ENCODE results near the gene RXFP2.
A peak's percentile ranks its signal among the peaks of the same experiment; 100 is the strongest.

Gene RXFP2

DNA sequence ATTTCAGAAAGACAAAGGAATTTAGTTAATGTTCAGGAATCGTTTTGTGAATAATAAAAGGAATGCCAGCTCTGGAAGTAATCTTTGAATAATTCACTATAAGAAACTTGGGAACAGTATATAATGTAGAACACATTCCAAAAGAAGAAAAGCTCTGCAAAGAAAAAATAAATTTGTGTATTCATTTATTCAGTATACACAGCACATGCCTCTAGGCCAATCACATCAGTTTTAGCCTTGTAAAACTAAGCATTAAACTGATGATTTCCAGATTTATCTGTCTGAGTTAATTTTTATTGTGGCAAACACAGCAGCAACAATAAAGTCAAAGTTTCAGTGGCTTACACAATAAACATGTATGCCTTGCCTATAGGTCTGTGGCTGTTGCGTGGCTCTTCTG, 5.7 kb upstream of the RXFP2 start:
- H3K27ac ChIP-seq = no peak overlapping the region
- H3K4me3 ChIP-seq (ENCODE audit: low read depth, low read length) = no peak overlapping the region
- TF ChIP-seq, protein P1, sequence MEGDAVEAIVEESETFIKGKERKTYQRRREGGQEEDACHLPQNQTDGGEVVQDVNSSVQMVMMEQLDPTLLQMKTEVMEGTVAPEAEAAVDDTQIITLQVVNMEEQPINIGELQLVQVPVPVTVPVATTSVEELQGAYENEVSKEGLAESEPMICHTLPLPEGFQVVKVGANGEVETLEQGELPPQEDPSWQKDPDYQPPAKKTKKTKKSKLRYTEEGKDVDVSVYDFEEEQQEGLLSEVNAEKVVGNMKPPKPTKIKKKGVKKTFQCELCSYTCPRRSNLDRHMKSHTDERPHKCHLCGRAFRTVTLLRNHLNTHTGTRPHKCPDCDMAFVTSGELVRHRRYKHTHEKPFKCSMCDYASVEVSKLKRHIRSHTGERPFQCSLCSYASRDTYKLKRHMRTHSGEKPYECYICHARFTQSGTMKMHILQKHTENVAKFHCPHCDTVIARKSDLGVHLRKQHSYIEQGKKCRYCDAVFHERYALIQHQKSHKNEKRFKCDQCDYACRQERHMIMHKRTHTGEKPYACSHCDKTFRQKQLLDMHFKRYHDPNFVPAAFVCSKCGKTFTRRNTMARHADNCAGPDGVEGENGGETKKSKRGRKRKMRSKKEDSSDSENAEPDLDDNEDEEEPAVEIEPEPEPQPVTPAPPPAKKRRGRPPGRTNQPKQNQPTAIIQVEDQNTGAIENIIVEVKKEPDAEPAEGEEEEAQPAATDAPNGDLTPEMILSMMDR (IDR thresholded peaks at IDR 0.05; ENCODE audit: low read depth, low read length) = no peak
- DNase-seq = no peak
- no peaks in the 10 kb centered on the region for H3K36me3 ChIP-seq
- H3K9me3 ChIP-seq (ENCODE audit: severe bottlenecking) = no peaks in the 10 kb centered on the region
- H3K27me3 ChIP-seq (ENCODE audit: insufficient read depth, low read depth, severe bottlenecking) = no peaks in the 10 kb centered on the region

DNA sequence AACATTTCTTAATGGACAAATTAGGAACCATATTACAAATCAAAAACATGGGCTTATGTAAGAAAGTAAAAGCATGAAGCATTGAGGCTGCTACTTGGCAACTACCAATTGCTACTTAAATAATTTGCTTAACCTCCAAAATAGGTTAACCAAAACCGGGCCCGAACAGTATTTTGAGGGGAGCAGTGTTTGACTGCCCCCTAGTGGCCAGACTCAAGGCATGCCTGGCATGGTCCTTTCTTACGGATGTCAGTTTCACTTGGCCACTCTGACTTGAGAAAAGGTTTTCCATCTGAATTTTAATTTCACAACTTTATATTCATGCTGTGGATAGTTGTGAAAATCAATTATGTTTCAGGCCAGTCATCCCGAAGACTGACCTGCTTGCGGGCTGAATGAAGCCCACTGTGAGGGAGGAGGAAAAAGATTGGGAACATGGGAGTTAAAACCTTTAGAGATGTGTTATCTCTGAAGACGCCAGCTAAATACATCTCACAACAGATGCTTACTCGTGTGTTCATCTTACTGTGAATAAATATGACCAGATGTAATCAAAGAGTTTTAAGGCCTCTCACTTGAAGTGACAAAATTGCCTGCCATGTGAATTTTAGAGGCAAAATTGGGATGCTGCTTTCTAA, 2.9 kb downstream of the RXFP2 start:
- Histone ChIP-seq H3K4me3 (ENCODE audit: low read depth, low read length) (no peak overlapping the region), H3K27me3 (ENCODE audit: insufficient read depth, low read depth, severe bottlenecking) (no peaks in the 10 kb centered on the region), H3K27ac (no peak overlapping the region), H3K36me3 (no peaks in the 10 kb centered on the region), H3K9me3 (ENCODE audit: severe bottlenecking) (no peaks in the 10 kb centered on the region)
- TF ChIP-seq, protein P1 (IDR thresholded peaks at IDR 0.05; ENCODE audit: low read depth, low read length) = peak; percentile 65
- peak; percentile 35 for DNase-seq

GRCh38 chr13:31747291-31747690, 8.0 kb downstream of the RXFP2 start:
- no peak for DNase-seq
- H3K27me3 ChIP-seq (ENCODE audit: insufficient read depth, low read depth, severe bottlenecking) = no peaks in the 10 kb centered on the region
- no peak overlapping the region for H3K27ac ChIP-seq
- TF ChIP-seq, protein P1 (IDR thresholded peaks at IDR 0.05; ENCODE audit: low read depth, low read length) = no peak
- no peak overlapping the region for H3K4me3 ChIP-seq (ENCODE audit: low read depth, low read length)
- H3K9me3 ChIP-seq (ENCODE audit: severe bottlenecking) = no peaks in the 10 kb centered on the region
- no peaks in the 10 kb centered on the region for H3K36me3 ChIP-seq

DNA sequence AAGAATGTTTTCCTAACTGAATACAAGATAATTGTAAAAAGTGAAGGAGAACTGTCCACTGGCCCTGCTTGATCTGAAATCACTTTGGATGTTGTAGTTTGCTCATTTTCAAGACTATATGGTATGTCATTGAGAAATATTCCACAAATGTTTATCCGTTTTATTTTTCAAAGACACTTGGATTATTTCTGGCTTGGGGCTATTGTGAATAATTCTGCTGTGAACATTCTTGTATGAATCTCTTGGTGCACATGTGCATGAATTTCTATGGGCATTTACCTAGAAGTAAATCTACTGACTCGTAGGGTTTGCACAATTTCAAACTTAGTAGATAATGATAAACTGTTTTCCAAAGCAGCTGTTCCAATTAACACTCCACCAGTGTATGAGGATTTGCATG, 8.6 kb downstream of the RXFP2 start:
- H3K27ac ChIP-seq = no peak overlapping the region
- H3K36me3 ChIP-seq = no peaks in the 10 kb centered on the region
- H3K9me3 ChIP-seq (ENCODE audit: severe bottlenecking) = no peaks in the 10 kb centered on the region
- H3K4me3 ChIP-seq (ENCODE audit: low read depth, low read length) = no peak overlapping the region
- H3K27me3 ChIP-seq (ENCODE audit: insufficient read depth, low read depth, severe bottlenecking) = no peaks in the 10 kb centered on the region
- no peak for DNase-seq
- TF ChIP-seq, protein P1 (IDR thresholded peaks at IDR 0.05; ENCODE audit: low read depth, low read length) = no peak

DNA sequence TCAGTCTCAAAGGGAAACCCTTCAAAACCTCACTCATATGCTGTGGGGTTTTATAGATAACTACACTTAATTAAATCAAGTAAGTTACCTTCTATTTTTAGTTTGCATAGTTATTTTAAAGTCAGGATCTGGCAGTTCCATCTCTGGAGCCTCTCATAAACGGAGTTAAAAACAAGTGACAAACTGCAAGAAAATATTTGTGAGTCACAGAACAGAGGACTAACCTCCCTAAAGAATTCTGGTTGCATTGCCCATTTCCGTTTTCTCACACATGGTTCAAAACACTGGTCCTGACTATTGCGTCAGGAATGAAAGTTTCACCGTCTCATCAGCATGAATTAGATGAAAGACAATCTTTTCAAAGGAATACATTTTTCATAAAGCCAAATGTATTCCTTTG, 10.6 kb downstream of the RXFP2 start:
- no peak for DNase-seq
- H3K27ac ChIP-seq = no peak overlapping the region
- H3K4me3 ChIP-seq (ENCODE audit: low read depth, low read length) = no peak overlapping the region

More for the DNA sequence above, 10.6 kb downstream of the RXFP2 start:
- TF ChIP-seq, protein P1 (IDR thresholded peaks at IDR 0.05; ENCODE audit: low read depth, low read length) = no peak
- no peaks in the 10 kb centered on the region for H3K36me3 ChIP-seq
- H3K9me3 ChIP-seq (ENCODE audit: severe bottlenecking) = no peaks in the 10 kb centered on the region
- no peaks in the 10 kb centered on the region for H3K27me3 ChIP-seq (ENCODE audit: insufficient read depth, low read depth, severe bottlenecking)

Measured in WERI-Rb-1 (cell line).